Keratinocyte (primary cell): ENCODE measurements around the gene SLC32A1. TPM values are rescaled to one million over a fixed set of nuclear protein-coding genes. Genes with fewer than 3 reads are reported as not detected.

Source experiments
- DNase-seq: peaks from one replicate; pipeline ENCODE4 v3.0.0-alpha.2; 2011; ENCODE audit warnings: low read depth, missing footprints, low spot score
- FAIRE-seq: peaks from 2 replicates; lab custom pipeline; 2011; peaks lifted over from hg19 to GRCh38; lab: Jason Lieb, UNC
- H2AFZ ChIP-seq: 2 replicates; pipeline ENCODE4 v1.6.0; 2012; ENCODE audit warnings: low read length, control low read depth, inconsistent platforms; ENCODE audit not compliant: control insufficient read depth
- H3K27ac ChIP-seq: 2 replicates; pipeline ENCODE4 v1.5.1; 2011; ENCODE audit warnings: low read length; ENCODE audit not compliant: control insufficient read depth, insufficient read depth
- H3K27me3 ChIP-seq: 3 replicates; pipeline ENCODE4 v1.6.0; 2011; ENCODE audit warnings: low read length; ENCODE audit not compliant: control insufficient read depth, insufficient read depth; ENCODE audit errors: extremely low read depth
- H3K36me3 ChIP-seq, 2 experiments: 2 replicates in 1 of 2; 3 replicates in 1 of 2; pipeline ENCODE4 v1.5.1; 2011; ENCODE audit warnings: low read length in 2 of 2, mild to moderate bottlenecking in 1 of 2; ENCODE audit not compliant: control insufficient read depth in 2 of 2, insufficient read depth in 2 of 2; ENCODE audit errors: extremely low read depth in 1 of 2
- H3K4me1 ChIP-seq: 3 replicates; pipeline ENCODE4 v1.5.1; 2011; ENCODE audit warnings: low read length; ENCODE audit not compliant: control insufficient read depth, insufficient read depth; ENCODE audit errors: extremely low read depth
- H3K4me2 ChIP-seq: 3 replicates; pipeline ENCODE4 v1.6.0; 2011; ENCODE audit warnings: low read depth, low read length; ENCODE audit not compliant: control insufficient read depth, insufficient read depth; ENCODE audit errors: extremely low read depth
- H3K4me3 ChIP-seq, 3 experiments: fragments of 200-600 bp in 1 of 3; sonication (generic) in 1 of 3; 2 replicates in 2 of 3; 3 replicates in 1 of 3; pipeline ENCODE4 v1.5.1; 2011 to 2016; ENCODE audit warnings: low read length in 3 of 3, mild to moderate bottlenecking in 3 of 3, control low read depth in 2 of 3, inconsistent platforms in 1 of 3, low read depth in 1 of 3, mixed read lengths in 1 of 3, mixed run types in 1 of 3, moderate library complexity in 1 of 3; ENCODE audit not compliant: control insufficient read depth in 2 of 3, insufficient read depth in 2 of 3; ENCODE audit errors: extremely low read depth in 1 of 3
- H3K79me2 ChIP-seq: 2 replicates; pipeline ENCODE4 v1.6.0; 2012; ENCODE audit warnings: low read length; ENCODE audit not compliant: control insufficient read depth, insufficient read depth
- H3K9ac ChIP-seq: 3 replicates; pipeline ENCODE4 v1.6.0; 2011; ENCODE audit warnings: low read length; ENCODE audit not compliant: control insufficient read depth, insufficient read depth; ENCODE audit errors: extremely low read depth
- H3K9me1 ChIP-seq: 3 replicates; pipeline ENCODE4 v1.6.0; 2011; ENCODE audit warnings: low read length; ENCODE audit not compliant: control insufficient read depth, insufficient read depth; ENCODE audit errors: extremely low read depth
- H3K9me3 ChIP-seq: 2 replicates; pipeline ENCODE4 v1.5.1; 2012; ENCODE audit warnings: low read depth, low read length; ENCODE audit not compliant: control insufficient read depth
- H4K20me1 ChIP-seq: 3 replicates; pipeline ENCODE4 v1.6.0; 2011; ENCODE audit warnings: low read length; ENCODE audit not compliant: control insufficient read depth, insufficient read depth; ENCODE audit errors: extremely low read depth
- CTCF ChIP-seq, 3 experiments: IDR thresholded peaks in 1 of 3; conservative IDR thresholded peaks in 1 of 3; optimal IDR thresholded peaks in 1 of 3; 2 replicates in 2 of 3; 3 replicates in 1 of 3; pipeline versions ENCODE3 to v1.5.1; 2011; ENCODE audit warnings: low read length in 3 of 3, mild to moderate bottlenecking in 3 of 3, moderate library complexity in 2 of 3, control low read depth in 1 of 3, inconsistent platforms in 1 of 3; ENCODE audit not compliant: insufficient read depth in 2 of 3; ENCODE audit errors: extremely low read depth in 1 of 3
- EZH2 ChIP-seq: IDR thresholded peaks from one replicate; pipeline ENCODE4 v1.6.1; 2012; ENCODE audit warnings: inconsistent platforms, mild to moderate bottlenecking, low read length, moderate library complexity
- dilution Hi-C: fragments of 300-500 bp; cut with MboI; formaldehyde crosslinking; loops from one replicate; pipeline ENCODE4 v1.7.0; 2020; ENCODE audit warnings: low sequenced_read_pairs; ENCODE audit not compliant: extremely low pct_ligation_motif_present
- polyA plus RNA-seq, 5 experiments: library from polyadenylated mRNA; depleted of rRNA in 3 of 5; stranded (reverse) in 3 of 5; stranded (forward) in 1 of 5; unstranded in 1 of 5; fragments of >200 nt; gene quantifications; 1 replicate in 1 of 5; 2 replicates in 3 of 5; 3 replicates in 1 of 5; pipeline versions ENCODE4 v1.2.1 to v1.2.3, GENCODE V29; 2011 to 2012; ENCODE audit warnings: missing spikeins in 2 of 5, low read depth in 1 of 5, low replicate concordance in 1 of 5

SLC32A1 gene
- polyA plus RNA-seq, 1 donor (not counting 4 experiments of a cell fraction or from before 2014, with no cell fraction given) = not detected

- no peak for DNase-seq
- H3K27me3 ChIP-seq = no peaks in the 10 kb centered on the region
- H3K9me3 ChIP-seq = no peaks in the 10 kb centered on the region
- H3K4me2 ChIP-seq = no peak overlapping the region
- H3K9ac ChIP-seq = no peak overlapping the region
- dilution Hi-C loops = no loop called here
- no peaks in the 10 kb centered on the region for H4K20me1 ChIP-seq
- no peak overlapping the region for H3K4me3 ChIP-seq
- peaks cover 19 to 23% of the 10 kb centered on the region in 2 experiments for H3K36me3 ChIP-seq
- no peak overlapping the region for H3K27ac ChIP-seq
- H3K4me1 ChIP-seq = no peaks in the 10 kb centered on the region
- FAIRE-seq = no peak
- TF ChIP-seq CTCF (optimal IDR thresholded peaks at IDR 0.05 in 1 of 3, IDR thresholded peaks at IDR 0.05 in 1 of 3, conservative IDR thresholded peaks at IDR 0.05 in 1 of 3; ENCODE audit: extremely low read depth in 1 of 3, insufficient read depth in 2 of 3, low read length in 3 of 3) = no peak
- no peak for TF ChIP-seq EZH2
- no peak overlapping the region for H2AFZ ChIP-seq
- no peaks in the 10 kb centered on the region for H3K9me1 ChIP-seq
- no peaks in the 10 kb centered on the region for H3K79me2 ChIP-seq
These were observed 47.3 kb downstream of the SLC32A1 start for GRCh38 chr20:38771621-38772020.

DNA sequence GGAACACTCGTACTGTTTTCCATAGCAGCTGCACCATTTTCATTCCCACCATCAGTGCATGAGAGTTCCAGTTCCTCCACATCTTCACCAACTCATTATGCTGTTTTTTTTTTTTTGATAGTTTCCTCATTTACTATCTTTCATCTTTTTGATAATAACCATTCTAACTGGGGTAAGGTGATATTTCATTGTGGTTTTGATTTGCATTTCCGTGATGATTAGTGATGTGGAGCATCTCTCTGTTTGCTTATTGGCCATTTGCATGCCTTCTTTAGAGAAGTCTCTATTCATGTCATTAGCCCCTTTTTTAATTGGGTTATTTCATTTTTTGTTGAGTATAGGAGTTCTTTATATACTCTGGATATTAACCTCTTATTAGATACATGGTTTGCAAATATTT is 49.9 kb downstream of the SLC32A1 start:
- Histone ChIP-seq H3K4me2 (no peak overlapping the region), H3K27ac (no peak overlapping the region), H3K9me1 (no peaks in the 10 kb centered on the region), H3K9me3 (no peaks in the 10 kb centered on the region), H3K36me3 (peaks cover 12 to 19% of the 10 kb centered on the region in 2 experiments), H3K9ac (no peak overlapping the region), H3K79me2 (no peaks in the 10 kb centered on the region), H3K4me3 (no peak overlapping the region), H2AFZ (no peak overlapping the region), H4K20me1 (no peaks in the 10 kb centered on the region), H3K4me1 (no peaks in the 10 kb centered on the region), H3K27me3 (no peaks in the 10 kb centered on the region)
- TF ChIP-seq EZH2 = no peak
- TF ChIP-seq CTCF (optimal IDR thresholded peaks at IDR 0.05 in 1 of 3, IDR thresholded peaks at IDR 0.05 in 1 of 3, conservative IDR thresholded peaks at IDR 0.05 in 1 of 3; ENCODE audit: extremely low read depth in 1 of 3, insufficient read depth in 2 of 3, low read length in 3 of 3) = no peak
- DNase-seq (no peak), FAIRE-seq (no peak)
- dilution Hi-C loops = no loop called here
